ENCODE data around the gene ZRANB2.

ZRANB2 gene

GRCh38 chr1:71046891-71047634, 33.8 kb downstream of the ZRANB2 start:
- peak; percentile 24 for DNase-seq
- H3K9me3 ChIP-seq = no peaks in the 10 kb centered on the region
- TF ChIP-seq, protein P1, sequence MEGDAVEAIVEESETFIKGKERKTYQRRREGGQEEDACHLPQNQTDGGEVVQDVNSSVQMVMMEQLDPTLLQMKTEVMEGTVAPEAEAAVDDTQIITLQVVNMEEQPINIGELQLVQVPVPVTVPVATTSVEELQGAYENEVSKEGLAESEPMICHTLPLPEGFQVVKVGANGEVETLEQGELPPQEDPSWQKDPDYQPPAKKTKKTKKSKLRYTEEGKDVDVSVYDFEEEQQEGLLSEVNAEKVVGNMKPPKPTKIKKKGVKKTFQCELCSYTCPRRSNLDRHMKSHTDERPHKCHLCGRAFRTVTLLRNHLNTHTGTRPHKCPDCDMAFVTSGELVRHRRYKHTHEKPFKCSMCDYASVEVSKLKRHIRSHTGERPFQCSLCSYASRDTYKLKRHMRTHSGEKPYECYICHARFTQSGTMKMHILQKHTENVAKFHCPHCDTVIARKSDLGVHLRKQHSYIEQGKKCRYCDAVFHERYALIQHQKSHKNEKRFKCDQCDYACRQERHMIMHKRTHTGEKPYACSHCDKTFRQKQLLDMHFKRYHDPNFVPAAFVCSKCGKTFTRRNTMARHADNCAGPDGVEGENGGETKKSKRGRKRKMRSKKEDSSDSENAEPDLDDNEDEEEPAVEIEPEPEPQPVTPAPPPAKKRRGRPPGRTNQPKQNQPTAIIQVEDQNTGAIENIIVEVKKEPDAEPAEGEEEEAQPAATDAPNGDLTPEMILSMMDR (IDR thresholded peaks at IDR 0.05; ENCODE audit: low read depth, low read length) = no peak
- H3K4me1 ChIP-seq = peaks cover 2% of the 10 kb centered on the region; the same call in 1 of the 2 replicates
- H3K36me3 ChIP-seq = no peaks in the 10 kb centered on the region
- no peaks in the 10 kb centered on the region for H3K27me3 ChIP-seq
- H3K4me3 ChIP-seq (ENCODE audit: low read depth, low read length) = peak overlapping the region; percentile 58

DNA sequence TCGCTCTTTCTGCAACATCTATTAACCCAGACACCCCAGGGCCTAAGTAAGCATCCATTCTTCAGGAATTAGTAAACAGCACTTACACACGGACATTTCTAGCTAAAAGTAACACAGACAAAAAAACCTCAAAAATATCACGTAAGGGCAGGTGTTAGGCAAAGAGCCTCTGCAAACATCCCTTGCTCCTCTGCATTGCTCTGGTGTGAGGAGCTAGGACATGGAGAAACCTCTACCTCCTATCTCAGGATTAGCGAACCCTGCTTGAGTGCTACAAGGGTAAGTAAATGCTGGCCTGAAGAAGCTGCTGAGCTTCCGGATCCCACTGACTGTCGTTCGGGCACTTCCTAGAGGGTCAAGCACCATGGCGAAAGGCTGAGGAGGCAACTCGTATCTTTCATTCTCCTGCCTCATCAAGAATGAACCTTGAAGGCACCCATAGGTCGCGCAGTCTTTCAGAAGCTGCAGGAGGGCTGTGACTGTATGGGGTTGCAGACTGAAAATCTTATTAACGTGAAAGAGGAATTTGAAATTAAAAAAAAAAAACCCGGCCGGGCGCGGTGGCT, 35.3 kb downstream of the ZRANB2 start:
- no peaks in the 10 kb centered on the region for H3K27me3 ChIP-seq
- no peaks in the 10 kb centered on the region for H3K9me3 ChIP-seq
- H3K4me3 ChIP-seq (ENCODE audit: low read depth, low read length) = no peak overlapping the region
- TF ChIP-seq, protein P1 (IDR thresholded peaks at IDR 0.05; ENCODE audit: low read depth, low read length) = no peak
- no peak for DNase-seq
- H3K36me3 ChIP-seq = no peaks in the 10 kb centered on the region
- H3K4me1 ChIP-seq = peaks cover 2% of the 10 kb centered on the region; the same call in 1 of the 2 replicates

GRCh38 chr1:71044833-71045232, 36.0 kb downstream of the ZRANB2 start:
- no peaks in the 10 kb centered on the region for H3K36me3 ChIP-seq
- DNase-seq = no peak
- TF ChIP-seq, protein P1 (IDR thresholded peaks at IDR 0.05; ENCODE audit: low read depth, low read length) = no peak
- peaks cover 1% of the 10 kb centered on the region; the same call in 1 of the 2 replicates for H3K4me1 ChIP-seq
- H3K4me3 ChIP-seq (ENCODE audit: low read depth, low read length) = no peak overlapping the region
- no peaks in the 10 kb centered on the region for H3K9me3 ChIP-seq
- H3K27me3 ChIP-seq = no peaks in the 10 kb centered on the region

DNA sequence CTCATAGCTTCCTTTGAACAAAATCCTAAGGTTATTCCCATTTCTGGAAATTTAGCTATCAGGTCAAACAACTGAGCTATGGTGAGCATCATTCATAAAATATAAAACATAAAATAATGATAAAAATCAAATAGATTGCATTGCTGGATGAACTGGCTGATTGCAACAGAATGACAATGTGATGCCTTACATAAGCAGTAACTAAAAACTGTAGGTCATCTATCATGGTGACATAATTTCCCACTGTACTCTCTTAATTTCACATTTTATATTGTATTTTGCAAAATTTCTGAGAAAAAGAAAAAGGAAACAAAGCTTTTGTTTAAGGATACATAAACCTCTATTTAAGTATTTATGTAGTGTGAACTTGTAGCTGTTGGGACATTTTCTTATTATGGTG, 37.8 kb downstream of the ZRANB2 start:
- no peaks in the 10 kb centered on the region for H3K4me1 ChIP-seq
- TF ChIP-seq, protein P1 (IDR thresholded peaks at IDR 0.05; ENCODE audit: low read depth, low read length) = no peak
- no peaks in the 10 kb centered on the region for H3K27me3 ChIP-seq
- H3K4me3 ChIP-seq (ENCODE audit: low read depth, low read length) = no peak overlapping the region
- no peaks in the 10 kb centered on the region for H3K36me3 ChIP-seq
- DNase-seq = no peak
- H3K9me3 ChIP-seq = no peaks in the 10 kb centered on the region

- Histone ChIP-seq H3K36me3 (no peaks in the 10 kb centered on the region), H3K9me3 (no peaks in the 10 kb centered on the region), H3K4me1 (no peaks in the 10 kb centered on the region), H3K27me3 (no peaks in the 10 kb centered on the region), H3K4me3 (ENCODE audit: low read depth, low read length) (no peak overlapping the region)
- TF ChIP-seq, protein P1 (IDR thresholded peaks at IDR 0.05; ENCODE audit: low read depth, low read length) = no peak
- DNase-seq = no peak
Measured at GRCh38 chr1:71041806-71042205, 39.0 kb downstream of the ZRANB2 start.

GRCh38 chr1:71039661-71040262, 41.1 kb downstream of the ZRANB2 start:
- no peak for DNase-seq
- Histone ChIP-seq H3K4me3 (ENCODE audit: low read depth, low read length) (no peak overlapping the region), H3K36me3 (no peaks in the 10 kb centered on the region), H3K27me3 (no peaks in the 10 kb centered on the region), H3K4me1 (no peaks in the 10 kb centered on the region), H3K9me3 (no peaks in the 10 kb centered on the region)
- TF ChIP-seq, protein P1 (IDR thresholded peaks at IDR 0.05; ENCODE audit: low read depth, low read length) = no peak

Measured in BE2C (cell line).